OCI-LY1 (cell line): ENCODE measurements around the gene UBAP1L.

Source experiments
- CTCF ChIP-seq: fragments of 200-600 bp; sonication (generic), shearing (Covaris generic); IDR thresholded peaks from 2 replicates; pipeline ENCODE4 v1.5.1; 2017; ENCODE audit warnings: mild to moderate bottlenecking, antibody characterized with exemption, low read length, moderate library complexity, mixed read lengths
- EZH2 ChIP-seq: fragments of 200-600 bp; sonication (generic), shearing (Covaris generic); IDR thresholded peaks from 2 replicates; pipeline ENCODE4 v1.8.0; 2017; ENCODE audit warnings: borderline replicate concordance, mixed run types, mild to moderate bottlenecking, antibody characterized with exemption, low read length, moderate library complexity, mixed read lengths

DNA sequence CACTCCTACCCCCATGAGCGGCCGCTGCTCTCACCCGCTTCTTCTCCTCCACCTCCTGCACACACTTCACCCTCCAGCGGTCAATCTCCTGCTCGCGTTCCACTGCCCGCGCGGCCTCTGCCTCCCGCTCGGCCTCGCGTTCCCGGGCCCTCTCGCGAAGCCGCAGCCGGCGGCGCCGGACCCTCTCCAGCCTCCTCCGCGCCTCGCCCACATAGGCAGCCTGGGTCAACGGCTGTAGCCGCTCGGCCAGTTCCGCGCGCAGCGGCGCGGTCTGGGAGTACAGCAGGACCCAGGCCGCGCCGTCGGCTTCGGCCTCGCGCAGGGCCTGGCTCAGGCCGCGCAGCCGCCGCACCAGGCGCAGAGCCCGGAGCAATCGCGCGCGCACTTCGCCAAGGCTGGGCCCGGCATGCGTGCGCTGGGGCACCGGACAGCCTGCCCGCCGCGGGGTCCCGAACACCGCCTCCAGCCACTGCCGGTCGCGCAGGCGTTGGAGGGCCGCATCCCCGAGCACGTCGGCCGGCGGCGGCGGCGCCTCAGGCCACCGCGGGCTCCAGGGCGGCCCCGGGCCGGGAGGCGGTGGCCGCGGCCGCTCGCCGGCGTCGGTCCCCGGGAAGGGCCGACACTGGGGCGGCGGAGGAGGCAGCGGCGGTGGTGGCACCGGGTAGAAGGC is 18.0 kb upstream of the UBAP1L start:
- no peak for TF ChIP-seq CTCF
- no peak for TF ChIP-seq EZH2
